RKO (cell line): ENCODE data around the gene AJAP1.

Experiments
- DNase-seq: peaks from one replicate; pipeline ENCODE4 v3.0.0-alpha.2; 2016; ENCODE audit warnings: low spot score

The AJAP1 gene

DNA sequence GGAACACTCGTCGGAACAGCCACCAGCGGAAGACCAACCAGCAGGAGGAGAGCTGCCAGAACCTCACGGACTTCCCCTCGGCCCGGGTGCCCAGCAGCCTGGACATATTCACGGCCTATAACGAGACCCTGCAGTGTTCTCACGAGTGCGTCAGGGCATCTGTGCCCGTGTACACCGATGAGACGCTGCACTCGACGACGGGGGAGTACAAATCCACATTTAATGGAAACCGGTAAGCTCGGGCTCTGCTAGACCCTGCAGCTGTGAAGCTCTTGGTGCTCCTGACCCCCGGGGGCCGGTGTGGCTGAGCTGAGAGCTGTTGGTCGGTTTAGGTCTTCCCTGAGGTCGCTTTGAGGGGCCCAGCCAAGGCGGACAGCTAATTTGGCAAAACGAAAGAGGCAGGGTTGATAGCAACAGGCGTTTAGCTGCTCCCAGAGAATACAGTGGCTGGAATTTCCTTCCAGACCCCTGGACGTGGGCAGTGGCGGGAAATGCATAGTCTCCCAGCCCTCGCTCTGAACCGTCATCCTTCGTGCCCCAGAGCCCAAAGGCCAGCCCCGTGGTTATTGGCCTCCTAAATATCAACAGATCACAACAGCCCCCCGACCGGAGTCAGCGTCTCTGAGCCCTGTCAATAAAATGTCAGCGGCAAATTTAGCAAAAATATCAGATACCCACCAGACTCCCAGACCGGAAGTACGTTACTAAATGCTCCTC lies 118.0 kb downstream of the AJAP1 start:
- DNase-seq = no peak

DNA sequence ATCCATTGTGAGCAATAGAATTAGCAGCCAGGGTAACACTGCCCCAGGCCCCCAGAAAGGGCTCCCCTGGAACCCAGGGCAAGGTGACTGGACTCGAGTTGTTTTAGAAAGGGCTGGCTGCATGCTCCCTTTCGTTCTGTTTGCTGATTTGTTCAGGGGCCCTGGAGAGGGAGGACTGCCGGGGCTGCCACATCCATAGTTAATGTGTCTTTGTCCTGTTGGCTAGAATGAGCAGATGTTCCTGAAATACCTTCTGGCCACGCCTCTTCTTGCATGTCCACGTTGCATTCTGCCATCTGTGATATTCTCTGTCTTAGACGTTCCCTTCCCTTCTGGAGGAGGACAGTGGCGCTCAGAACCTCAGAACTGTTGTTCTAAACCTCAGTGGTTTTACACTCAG lies 118.8 kb downstream of the AJAP1 start:
- DNase-seq = no peak

DNA sequence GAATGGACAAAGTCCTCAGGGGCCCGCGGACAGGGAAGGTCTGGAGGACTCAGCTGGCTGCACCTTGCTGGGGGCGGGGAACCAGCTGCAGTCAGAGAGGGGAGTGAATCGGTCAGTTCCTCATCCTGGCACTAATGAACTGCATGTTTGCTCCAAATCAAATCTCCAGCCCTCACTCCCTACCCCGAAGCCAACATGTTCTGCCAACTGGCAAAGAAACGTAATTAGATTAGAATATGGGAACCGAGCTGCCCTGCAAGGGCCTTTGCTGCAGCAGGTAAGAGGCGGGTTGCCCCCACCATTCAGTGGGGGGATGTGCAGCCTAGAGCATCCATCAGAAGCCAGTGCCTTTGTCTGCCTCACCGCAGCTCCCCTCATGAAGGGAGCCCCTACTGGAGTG lies 121.1 kb downstream of the AJAP1 start:
- DNase-seq = no peak

DNA sequence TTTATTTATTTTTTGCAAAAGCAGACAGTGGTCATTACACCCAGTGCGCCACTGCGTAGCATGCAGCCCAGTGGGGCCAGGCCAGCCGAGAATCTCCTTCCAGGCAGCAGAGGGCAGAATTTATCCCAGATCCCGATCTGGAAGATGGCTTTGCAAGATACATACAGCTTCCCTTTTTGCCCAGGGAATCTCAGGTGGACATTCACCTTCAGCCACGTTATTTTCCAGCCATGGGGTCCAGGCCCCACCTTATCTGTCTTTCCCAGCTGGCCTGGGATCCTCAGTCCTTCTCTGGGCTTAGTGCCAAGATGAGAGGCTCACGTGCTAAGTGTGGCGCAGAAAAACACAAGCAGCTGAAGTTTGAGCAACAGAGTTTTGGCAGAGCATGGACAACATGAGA lies 123.6 kb downstream of the AJAP1 start:
- DNase-seq = no peak

DNA sequence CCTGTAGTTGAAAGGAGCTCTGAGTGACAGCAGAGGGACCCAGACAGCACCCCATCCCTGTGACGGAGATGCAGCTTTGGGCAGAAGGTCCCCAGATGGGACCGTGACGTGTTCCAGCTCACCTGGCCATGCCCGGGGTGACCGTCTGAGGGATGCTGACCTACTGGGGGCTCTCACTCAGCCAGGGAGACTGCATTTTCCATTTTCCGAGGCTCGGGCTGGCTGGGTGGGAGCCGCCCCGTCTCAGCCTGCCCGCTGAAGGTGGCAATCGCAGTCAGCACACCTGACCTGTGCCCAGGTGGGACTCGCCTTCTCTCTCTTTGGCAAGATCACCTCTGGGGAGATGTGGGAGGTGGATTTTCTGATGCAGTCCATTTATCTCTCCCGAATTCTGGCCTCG lies 127.2 kb downstream of the AJAP1 start:
- DNase-seq = no peak

DNA sequence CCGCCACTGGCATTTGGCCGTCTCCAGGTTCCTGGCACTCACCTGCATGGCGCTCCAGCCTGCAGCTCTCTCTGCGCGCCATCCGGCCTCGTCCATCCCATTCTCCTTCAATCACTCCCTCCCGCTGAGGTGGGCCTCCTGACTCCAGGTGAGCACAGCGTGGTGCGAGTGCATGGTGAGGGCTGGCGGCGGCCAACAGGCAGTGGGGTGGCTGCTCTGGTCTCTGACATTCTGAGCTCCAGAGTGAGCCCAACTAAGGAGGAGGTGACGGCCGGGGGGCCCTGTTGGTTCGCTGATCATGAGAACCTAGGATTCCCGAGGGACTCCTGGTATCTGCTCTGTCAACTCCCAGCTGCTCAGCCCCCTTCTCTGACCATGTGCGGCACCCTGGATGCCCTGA lies 130.4 kb downstream of the AJAP1 start:
- DNase-seq = no peak

- DNase-seq = no peak
Observed at GRCh38 chr1:4786055-4786454, 131.6 kb downstream of the AJAP1 start.

DNA sequence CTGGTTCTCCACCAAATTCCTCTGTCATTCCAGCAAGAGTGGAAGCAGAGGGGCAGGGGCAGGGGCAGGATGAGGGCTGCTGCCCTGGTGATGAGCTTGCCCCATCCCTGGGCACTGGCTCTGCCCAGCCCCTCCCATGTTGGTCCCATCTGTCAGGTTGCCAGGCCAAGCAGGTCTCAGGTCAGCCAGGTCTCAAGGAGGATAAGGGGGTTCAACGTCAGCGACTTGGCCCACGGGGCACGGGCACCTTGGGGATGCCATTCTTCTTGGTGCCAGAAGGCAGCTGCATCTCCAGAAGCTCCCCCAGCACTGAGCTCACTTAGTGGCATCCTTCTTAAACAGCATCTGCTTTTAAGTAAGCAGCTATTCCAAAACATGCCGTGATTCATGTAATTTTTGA lies 133.1 kb downstream of the AJAP1 start:
- no peak for DNase-seq

GRCh38 chr1:4792565-4792964 lies 138.2 kb downstream of the AJAP1 start:
- no peak for DNase-seq

DNA sequence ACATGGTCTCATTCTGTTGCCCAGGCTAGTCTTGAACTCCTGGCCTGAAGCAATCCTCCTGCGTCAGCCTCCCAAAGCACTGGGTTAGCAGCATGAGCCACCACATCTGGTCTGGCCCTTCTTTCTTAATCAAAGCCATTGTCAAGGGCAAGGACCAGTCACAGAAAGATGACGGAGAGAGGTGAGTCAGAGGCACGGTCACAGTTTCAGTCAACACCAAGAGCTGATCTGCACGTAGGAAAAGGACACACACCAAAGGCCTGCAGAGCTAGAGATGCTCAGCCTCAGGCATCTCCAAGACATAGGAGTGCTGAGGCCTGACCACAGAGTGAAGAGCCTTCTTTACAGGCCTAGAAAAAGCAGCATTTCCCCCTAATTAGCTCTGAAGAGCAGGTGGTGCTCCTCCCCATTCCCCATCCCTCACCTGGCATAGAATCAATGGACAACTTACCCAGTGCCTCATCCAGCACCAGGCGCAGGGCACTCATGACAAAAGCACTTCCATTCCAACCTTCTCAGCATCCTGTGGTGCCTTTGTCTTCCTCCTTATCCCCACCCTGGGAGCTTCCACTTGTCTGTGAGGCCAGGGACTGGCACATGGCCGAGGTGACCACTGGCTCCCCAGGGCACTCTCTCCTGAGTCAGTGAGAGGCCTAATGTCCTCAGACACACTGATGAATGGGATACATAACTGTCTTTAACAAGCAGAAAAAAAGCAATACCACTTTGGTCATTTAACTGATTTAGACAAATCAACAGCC lies 139.8 kb downstream of the AJAP1 start:
- DNase-seq = no peak

DNA sequence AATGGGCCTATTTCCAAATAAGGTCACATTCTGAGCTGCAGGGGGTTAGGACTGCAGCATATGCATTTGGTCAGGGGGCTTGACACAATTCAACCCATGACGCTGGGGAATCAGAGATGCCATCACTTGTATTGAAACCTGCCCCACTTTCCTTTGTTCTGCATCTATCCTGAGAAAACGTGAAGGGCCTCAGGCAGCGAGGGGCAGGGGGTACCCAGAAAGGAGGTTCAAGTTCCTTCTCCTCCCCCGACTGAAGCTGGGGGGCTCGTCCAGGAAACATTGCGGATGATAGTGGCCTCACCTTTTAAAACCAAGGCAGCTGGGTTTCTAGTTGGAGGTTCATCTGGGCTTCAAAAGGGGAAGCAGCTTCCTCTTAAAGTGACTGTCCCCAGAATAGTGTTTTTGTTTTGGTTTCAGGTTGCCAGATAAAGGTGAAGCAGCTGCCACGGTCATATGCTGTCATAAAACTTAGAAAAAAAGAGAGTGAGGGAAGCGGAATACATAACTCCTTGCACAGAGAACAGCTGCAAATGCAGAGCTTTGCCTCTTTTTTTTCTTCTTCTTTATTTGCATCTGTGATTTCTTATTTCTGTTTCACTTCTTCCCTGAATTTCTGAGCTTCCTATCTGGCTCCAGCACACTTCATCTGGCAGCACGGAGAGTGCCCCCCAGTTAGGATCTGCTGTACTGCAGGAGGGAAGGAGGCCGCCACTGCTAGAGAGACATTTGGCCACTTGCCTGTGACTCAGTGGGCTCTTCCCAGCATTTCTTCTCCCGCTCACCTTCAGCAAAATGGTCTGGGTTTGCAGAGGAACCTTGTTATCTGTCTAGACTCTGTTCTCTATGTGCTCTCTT lies 142.0 kb downstream of the AJAP1 start:
- no peak for DNase-seq

DNA sequence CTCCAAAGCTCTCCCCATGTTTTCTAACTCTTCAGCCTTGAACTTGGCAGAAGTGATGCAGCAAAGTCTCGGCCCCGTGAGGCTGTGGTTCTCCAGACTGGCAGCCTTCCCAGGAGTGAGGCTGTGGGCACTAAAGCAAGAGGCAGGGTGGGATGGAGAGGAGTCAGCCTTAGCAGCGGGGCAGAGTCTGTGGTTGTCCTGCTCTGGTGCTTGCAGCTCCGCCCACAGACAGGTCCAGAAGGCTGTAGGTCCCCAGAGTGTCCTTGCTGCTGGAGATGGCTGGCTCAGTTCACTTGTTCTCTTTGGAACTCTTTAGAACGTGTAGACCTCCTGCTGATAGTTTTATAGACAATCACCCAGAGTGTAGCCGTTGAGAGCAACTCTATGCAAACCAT lies 142.6 kb downstream of the AJAP1 start:
- DNase-seq = no peak

- no peak for DNase-seq
Observed at GRCh38 chr1:4797429-4797828, 143.0 kb downstream of the AJAP1 start.

DNA sequence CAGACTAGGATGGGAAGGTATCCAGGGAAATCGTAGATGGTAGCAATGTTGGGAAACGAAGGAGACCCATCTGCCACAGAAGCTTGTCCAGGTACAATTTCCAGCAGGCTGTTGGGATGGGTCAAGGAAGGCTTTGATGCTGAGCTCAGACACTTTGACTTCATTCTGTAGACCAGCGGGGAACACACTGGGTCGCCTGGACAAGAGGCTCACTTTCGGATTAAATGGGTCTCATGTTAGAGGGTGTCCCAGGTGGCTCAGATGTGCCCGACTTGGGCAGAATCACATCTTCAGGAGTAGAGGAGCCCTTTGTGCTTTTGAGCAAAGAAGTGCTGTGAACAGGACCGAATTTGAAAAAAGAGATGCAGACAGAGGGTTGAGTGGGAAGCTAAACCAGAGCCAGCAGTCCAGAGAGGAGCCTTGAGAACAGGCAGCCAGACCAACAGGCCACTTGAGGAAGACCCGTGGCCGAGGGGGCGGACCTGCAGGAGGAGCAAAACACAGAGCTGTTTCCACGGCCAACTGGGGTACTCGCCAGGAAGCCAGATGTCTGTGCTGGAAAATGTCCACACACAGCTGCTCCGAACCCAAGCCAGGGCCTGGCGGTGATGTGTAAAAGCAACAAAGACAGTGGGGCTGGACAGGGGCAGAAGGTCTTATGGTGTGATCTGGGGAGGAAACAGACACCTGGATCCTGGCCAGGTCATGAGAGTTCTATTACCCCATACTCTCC lies 146.9 kb downstream of the AJAP1 start:
- DNase-seq = no peak

- no peak for DNase-seq
Observed at GRCh38 chr1:4802024-4802423, 147.6 kb downstream of the AJAP1 start.

DNA sequence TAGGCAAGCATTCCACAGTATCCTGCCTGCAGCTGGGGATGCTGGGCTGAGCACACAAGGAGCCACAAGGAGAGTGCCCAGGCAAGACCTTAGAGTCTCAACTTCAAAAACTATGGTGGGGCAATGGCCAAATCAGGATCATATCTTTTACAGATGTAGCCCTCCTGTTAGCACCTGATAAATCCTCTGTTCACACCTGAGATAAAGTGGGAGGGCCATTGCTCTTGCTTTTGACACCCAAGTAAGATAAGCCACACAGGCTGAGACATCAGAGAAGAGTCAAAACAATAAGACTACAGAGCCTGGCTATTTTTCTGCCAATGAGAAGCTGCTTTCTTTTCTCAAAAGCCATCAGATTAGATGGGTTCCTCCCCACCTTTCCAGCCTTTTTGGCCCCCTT lies 148.9 kb downstream of the AJAP1 start:
- no peak for DNase-seq

DNA sequence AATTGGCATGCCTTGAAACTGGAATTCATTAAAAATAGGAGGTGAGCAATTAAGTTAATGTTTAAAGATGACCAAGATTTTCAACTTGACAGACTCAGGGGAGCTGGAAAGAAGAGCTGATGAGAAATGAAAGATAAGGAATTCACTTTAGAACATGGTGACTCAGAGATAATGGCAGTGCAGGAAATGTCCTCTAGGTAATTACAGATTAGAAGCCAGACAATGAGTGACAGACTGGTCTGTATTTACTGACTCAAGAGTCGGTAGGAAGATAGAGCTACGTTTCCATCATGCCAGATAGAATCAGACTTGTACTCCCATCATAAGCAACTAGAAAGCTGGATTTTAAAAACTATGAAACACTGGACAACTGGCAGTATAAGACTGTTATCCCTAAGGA lies 151.6 kb downstream of the AJAP1 start:
- DNase-seq = no peak

- no peak for DNase-seq
Observed at GRCh38 chr1:4820543-4820942, 166.1 kb downstream of the AJAP1 start.

- peak; percentile 11 for DNase-seq
Observed at GRCh38 chr1:4825800-4826450, 171.5 kb downstream of the AJAP1 start.

DNA sequence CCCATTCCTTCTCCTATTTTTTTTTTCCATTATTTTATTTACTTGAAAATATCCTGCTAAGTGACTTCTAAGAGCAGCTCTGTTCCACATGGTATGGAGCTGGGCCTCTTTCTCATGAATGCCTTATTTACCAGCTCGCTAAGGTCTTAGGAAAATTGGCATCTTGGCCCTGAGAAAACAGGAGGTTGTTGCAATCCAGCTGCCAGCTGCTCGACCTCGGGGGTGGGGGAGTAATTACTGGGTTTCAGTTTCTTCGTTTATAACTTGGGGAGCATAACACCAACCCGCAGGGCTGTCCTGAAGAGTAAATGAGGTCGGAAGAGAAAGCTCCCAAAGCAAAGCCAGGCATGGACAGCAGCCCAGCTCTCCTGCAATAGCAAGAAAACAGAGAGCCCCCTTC lies 176.3 kb downstream of the AJAP1 start:
- DNase-seq = no peak

- no peak for DNase-seq
Observed at GRCh38 chr1:4836574-4836973, 182.2 kb downstream of the AJAP1 start.
